ENCODE measurements around the gene CD86.

The CD86 gene

DNA sequence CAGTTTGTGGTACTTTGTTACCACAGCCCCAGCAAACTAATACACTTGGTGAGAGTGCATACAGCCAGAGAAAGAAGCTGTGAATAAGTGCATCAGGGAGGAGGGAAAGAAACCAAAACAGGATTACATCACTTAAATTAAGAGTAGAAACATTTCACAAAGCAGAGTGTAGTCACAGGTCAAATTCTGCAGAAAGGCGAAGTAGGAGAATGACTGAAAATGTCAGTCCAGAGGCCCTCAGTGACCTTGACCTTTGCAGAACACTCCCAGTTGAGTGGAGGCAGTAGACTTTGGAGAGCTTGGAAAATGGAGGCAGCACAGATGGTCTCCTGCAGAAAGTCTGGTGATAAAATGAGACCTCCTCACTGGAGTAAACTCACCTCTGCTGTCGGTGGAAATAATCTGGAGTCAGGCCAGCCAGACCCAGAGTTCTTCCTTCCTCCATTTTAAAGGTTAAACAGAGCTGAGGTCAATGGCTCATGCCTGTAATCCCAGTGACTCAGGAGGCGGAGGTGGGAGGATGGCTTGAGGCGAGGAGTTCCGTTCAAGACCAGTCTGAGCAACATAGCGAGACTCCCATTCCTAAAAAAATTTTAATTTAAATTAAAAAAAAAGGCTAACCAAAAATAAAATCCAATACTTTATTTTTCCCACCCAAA is 5.0 kb downstream of the CD86 start:
- DNase-seq (ENCODE audit: low read depth), result no peak

DNA sequence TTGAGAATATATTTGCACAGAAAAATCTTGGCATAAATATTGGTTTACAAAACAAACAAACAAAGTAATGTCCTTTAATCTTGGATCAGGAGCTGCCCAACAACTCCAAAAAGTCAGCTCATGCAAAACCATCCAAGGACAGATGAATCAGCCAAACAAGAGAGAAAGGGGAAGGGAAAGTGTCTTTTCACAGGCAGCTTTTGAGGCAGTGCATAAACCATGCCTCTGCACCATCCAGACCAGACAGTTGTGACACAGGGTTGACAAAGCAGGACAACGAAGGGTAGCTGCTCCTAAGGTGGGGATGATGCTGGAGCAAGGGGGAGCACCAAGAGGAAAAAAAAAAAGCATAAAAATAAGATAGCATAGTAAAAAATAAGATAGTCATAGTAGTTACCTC is 8.7 kb downstream of the CD86 start:
- DNase-seq (ENCODE audit: low read depth), result no peak

DNA sequence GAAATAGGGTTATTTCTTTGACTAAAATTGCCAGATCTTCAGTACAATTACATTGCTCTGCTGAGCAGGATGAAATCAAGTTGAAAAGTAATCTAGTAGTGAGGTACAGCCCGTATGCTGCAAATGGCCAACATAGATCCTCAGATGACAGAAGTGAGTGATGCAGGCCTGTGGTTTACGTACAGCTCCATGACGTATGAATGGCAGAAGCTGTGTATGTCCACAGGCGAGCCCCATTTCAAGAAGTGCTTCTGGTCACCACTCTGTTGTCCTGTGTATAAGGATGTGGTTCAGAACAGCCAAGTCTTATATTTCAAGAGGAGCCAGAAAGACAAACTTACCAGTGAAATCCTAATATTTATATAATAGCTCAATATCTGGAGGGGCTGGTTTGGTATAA is 9.2 kb downstream of the CD86 start:
- no peak for DNase-seq (ENCODE audit: low read depth)

DNA sequence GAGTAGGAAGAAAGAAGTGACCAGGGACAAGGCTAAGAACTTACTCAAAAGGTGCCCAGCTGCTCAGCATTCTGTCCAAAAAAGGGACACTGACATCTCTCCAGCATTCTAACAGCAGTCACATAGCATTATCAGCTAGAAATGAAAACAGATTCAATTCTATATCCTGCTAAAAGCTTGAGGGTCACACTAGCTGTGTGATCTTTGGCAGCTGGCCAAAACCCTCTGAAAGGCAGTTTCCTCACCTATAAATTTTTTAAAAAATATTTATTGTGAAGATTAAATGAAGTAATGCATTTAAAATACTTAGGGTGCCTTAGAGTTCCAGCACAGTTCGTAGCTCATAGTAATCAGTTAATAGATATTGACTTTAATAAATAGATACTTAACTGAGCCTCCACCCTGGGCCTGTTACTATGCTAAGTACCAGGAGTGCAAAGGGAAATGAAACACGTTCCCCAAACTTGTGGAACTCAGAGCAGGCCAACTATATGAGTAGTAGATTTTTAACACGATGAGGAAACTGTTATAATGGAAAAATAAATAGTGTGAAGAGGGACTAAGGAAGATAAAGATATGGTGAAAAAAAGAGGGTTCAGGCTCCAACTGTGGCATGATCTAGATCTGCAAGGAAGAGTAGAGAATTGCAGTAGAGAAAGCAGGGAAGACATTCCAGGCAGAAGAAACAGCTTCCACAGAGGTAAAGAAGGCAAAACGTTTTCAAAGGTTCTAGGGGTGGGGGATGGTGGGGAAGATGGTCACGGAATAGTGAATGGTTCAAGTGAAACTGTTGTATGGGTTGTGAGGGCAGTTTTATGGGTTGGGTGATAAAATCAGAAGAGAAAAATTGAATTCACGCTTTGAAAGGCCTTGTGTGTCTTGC is 11.4 kb downstream of the CD86 start:
- no peak for DNase-seq (ENCODE audit: low read depth)

DNA sequence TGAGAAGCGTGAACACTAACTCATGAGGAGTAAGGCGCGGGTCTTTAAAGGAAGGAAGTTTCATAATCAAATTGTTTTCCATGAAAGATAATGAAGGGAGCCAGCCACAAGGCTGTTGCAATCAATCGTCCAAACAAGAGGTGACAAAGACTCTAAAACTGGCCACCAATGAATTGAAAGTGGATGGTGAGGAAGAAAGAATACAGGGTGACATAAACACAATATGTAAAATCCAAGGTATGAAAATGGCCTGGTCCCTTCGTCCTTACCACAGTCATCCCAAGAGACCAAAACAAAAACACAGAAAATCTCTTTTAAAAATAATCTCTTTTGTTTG is 12.0 kb downstream of the CD86 start:
- no peak for DNase-seq (ENCODE audit: low read depth)

DNA sequence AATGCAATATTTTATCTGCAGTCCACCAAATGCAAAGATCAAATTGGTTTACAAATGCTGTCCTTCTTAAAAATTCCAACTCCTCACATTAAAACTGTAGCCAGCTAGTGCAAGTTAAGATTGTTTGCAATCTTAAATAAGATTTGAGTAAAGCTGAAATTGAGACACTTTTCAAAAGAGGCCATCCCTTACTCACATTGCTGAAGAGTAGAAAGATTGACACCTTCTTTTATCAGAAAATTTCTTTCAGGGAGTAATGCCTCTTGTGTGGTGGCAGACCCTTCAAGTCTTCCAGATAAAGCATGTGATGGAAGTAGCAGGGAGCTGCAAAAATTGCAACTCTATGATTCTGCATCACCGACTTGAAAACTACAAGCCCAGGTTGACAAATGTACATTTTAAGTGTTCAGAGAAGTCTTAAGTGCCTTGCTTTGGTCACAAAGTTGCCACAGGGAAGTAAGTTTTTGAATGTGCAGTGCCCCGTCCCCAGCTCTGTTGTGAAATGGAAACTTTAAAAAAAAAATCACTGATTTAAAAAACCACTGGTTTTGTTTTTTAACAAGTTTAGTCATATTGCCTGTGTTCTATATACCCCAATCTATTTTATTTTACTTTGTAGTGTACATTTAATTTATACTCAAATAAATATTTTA is 12.6 kb downstream of the CD86 start:
- no peak for DNase-seq (ENCODE audit: low read depth)

DNA sequence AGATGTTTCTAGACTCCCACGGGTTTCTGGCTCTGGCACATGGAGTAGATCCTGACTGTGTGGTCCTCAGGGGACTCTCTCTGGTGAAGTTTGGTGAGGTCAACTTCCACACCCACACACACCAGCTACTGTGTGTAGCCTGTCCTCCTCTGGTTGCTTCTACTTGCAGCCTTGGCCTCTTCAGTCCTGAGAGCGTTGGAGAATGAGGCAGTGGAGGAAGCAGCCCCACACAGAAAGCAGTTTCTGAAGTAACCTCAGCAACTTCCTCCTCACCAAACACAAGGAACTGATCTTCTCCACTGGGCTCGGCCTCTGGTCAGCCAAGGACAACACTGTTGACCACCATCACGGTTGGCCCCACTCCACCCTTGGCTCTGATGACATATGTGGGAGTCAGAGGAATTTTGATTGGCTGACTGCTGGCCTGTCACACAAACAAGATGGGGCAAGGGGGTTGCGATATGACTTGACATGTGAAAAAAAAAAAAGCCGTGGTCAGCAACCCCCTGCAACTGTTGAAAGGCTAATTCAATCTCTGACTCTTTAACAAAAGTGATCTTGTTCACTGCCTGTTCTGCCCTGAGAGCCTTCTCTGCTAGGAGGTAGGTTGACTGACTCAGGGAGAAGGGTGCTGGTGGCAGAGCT is 19.6 kb downstream of the CD86 start:
- DNase-seq (ENCODE audit: low read depth), result no peak

DNA sequence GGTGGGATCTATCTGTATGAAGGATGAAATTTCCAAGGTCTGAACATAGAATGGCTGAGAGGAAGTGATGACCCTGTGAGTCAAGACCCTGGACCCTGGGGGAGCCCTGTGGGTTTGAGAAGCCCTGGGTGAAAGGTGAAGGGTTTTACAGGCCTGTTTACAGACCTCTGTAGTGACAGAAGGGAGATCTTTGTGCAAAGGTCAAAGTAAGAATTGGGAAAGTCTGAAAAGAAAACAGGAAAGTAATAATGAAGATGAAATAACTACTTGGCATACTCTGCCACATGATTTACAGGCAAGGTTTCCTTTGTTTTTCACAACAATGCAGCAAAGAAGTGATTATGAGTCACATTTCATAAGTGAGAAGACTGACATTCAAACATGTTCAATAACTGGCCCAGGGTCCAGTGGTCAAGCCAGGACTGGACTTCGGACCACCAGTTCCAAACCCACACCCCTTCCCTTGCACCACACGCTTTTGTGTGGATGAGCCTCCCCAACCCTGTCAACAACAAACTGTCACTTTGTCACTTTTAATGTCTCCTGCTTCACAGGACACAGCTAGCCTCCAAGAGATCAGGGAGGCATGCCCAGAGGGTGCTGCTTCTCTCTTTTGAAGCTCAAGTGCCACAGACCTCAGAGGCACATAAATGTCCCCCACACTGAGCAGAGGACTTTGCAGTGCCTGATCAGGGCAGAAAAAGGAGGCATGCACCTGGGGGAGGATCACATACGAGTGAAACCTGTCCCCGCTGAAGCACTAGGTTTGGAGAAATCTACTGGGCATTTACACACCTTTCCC is 21.5 kb downstream of the CD86 start:
- DNase-seq (ENCODE audit: low read depth), result no peak

DNA sequence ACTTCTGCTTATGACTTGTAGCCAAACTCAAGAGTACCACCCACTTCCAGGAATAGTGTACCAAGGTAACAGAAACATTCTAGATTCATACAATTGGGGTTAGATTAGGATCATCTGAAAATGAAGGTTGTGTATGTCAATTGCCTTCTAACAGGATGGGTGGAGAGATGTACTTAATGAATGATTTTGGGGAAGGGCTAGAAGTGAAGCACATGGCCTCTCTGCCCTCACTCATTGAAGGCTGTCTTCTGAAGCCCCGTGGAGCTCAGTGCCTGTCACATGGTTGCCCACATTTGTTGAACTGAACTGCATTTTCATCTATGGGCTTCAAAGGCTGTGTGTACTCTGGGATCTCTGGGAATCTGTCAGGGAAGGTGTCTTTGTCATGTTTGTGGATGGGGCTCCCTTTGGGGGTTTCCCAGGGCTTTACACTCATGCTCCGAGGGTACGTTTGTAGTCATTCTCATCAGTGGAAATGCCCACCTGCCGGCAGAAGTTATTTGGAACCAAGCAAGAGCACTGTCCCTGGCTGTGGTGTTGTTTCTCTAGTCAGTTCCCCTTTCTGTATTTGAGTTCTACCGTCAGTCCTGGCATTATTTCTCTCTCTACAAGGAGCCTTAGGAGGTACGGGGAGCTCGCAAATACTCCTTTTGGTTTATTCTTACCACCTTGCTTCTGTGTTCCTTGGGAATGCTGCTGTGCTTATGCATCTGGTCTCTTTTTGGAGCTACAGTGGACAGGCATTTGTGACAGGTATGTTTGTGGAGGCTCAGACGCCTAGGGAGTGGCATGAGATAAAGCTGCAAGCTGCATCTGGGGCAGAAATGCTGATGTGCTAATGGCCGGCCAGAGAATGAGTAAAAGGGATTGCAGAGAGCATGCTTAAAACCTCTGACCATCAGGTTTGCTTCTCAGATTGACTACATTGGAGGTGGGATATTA is 22.4 kb downstream of the CD86 start:
- no peak for DNase-seq (ENCODE audit: low read depth)

DNA sequence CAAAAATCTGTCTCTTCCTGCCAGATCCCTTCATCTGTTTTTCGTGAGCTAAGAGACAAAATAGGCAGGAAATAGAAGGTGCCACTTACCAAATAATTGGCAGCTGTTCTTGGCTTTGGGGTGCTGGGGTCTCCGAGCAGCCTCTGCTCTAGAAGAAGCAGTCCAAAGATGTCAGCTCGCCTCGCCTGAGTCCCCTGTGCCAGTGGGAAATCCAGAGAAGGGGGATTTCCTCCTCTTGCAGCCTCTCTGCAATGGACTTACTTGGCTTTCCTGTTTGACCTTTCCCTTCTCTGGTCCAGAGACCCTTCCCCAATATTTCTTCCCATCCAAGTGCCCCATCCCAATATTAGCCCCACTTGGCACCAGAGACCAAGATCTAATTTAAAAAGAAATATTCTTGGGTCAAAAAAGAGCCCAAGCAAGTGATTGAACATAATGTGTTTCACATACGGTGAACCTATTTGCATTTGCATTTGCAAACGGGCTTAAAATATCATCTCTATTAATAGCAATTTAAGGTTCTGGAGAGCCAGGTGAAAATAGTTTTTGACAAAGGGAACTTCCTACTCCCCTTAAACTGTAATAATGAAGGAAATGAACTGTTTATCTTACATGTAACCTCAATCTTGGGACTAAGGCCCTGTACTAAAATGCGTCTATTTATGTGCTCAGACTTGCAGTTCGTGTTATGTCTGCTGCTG is 23.2 kb downstream of the CD86 start:
- no peak for DNase-seq (ENCODE audit: low read depth)

DNA sequence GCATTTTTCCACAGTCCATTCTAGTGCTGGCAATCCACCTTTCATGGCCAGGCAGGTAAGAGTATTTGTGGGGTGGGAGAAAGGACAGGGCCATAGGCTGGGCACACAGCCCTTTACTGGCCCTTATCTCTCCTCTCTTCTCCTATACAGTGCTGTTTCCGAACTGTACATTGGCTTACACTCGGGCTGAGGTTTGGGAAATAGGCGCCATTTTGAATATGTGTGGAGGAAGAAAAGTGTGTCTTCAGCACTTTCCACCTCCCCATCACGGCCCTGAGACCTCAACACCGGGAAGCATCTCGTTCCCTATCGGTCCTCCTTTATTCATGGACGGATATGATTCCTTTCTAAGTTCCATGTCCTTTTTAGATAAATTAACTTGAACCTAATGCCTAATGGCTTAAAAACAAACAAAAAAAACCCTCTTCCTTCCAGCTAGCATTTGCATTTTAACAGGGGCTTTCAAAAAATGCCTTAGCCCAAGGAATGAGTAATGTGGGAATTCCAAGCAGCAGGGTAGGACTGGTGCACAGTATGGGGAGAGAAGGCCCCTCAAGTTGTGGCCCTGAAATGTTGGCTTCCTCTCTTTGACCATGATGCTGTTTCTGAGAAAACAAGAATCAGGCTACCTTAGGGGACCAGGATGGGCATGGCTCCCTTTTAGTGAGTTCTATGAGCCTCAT is 24.5 kb downstream of the CD86 start:
- no peak for DNase-seq (ENCODE audit: low read depth)

DNA sequence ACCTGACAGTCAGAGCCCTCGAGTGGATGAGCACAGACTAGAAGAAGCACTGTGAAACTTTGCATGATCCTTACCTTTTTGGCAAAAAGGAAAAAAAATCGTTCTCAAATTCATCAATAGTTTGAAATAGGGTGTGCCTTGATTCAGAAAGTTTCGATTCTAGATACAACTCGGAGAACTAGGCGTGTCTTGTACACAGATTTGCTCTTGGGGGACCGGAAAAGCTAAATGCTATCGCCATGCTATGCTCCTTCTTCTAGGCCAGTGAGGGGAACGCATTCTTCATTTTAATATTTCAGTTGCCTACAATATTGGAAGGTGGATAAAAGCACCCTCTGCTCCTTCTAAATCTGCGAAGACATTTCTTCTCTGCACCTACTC is 25.0 kb downstream of the CD86 start:
- DNase-seq (ENCODE audit: low read depth), result no peak

DNA sequence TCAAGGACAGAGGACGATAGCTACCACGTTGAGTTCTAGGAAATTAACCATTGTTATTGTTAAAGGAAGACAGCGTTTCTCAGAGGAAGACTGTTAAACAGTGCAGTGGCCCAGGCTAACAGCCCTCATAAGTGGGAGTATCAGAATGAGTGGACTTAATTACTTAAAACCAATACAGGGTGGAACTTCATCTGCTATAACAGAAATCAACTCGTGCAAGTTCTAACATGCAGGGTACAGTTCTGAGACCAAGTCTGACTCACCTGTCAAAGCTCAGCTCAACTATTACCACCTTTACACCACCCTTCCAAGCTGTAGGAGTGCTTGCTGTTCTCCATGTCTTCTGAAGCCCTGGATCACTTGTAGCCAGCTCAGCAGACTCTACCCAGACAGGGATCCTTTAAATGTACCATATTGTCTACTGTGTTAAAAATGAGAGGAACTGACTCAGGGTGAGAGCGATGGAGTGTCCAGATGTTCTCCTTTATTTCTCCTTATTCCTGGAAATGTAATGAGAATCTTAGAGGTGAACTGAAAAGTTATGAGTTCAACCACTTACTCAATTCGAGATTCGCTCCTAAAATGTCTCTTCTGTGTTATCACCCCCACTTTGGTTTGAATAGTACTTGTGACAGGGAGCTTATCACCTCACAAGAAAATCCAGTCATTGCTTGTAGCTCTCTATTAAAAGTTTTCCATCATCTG is 26.5 kb downstream of the CD86 start:
- DNase-seq (ENCODE audit: low read depth), result no peak

DNA sequence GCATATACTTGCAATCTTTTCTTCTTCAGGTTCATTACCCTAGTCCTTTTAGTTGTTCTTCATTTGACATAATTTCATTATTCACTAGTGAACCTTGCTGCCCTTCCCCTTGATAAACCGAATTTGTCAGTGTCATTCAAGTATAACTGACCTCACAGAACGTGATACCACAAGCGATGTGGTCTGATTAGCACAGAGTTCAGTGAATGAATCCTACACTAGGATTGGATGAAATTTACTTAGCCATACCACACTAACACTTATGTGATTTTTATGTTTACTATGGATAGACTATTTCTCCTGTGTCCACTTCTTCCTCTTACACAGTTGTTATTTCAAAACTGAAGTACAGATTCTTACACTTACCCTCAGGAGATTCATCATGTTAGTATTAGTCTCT is 27.2 kb downstream of the CD86 start:
- no peak for DNase-seq (ENCODE audit: low read depth)

DNA sequence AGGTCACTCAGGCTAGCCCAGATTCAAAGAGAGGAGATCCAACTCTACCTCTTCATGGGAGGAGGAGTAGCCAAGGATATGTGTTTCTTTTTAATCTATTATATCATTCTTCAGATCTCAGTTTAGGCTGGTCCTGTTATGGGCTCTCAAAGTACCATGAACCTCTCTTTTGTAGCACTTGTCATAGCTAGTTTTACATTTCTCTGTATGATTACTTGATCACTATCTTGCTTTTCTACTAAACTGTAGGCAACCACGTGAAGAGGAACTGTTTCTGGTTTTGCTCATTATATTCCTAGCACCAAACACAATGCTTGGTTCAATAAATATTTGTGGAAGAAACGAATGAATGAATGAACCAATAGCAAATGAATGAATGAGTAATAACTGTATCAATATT is 29.6 kb downstream of the CD86 start:
- no peak for DNase-seq (ENCODE audit: low read depth)

DNA sequence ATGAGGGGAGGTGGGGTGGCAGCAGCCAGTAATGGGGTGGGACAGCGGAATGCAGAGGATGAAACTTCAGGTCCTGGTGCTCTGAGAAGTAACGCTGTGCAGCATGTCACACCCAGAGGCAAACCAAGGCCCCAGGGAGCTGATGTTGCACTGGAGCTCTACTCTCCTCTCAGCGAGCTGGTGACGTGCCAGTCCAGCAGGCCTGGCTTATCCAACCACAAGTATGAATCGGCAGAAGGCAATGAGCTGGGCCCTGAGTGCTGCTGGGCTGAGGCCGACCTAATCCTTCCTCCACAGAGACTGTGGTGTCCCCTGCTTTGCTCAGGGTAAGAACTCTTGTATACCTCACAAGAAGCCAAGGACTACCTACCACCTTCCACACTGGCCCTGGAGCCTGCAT is 30.5 kb downstream of the CD86 start:
- DNase-seq (ENCODE audit: low read depth), result no peak

DNA sequence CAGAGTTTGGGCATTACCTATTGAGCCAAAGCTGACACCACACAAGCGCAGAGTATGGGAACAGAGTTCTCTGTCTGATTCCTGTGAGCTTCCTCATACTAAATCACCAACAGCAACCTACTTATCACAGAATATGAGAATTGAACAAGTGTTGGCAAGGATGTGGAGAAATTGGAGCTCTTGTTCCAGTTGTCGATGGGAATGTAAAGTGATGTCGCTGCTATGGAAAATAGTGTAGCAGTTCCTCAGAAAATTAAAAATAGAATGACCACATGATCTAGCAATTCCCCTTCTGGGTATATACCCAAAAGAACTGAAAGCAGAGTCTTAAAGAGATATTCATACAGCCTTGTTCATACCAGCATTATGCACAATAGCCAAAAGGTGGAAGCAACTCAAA is 33.4 kb downstream of the CD86 start:
- no peak for DNase-seq (ENCODE audit: low read depth)

DNA sequence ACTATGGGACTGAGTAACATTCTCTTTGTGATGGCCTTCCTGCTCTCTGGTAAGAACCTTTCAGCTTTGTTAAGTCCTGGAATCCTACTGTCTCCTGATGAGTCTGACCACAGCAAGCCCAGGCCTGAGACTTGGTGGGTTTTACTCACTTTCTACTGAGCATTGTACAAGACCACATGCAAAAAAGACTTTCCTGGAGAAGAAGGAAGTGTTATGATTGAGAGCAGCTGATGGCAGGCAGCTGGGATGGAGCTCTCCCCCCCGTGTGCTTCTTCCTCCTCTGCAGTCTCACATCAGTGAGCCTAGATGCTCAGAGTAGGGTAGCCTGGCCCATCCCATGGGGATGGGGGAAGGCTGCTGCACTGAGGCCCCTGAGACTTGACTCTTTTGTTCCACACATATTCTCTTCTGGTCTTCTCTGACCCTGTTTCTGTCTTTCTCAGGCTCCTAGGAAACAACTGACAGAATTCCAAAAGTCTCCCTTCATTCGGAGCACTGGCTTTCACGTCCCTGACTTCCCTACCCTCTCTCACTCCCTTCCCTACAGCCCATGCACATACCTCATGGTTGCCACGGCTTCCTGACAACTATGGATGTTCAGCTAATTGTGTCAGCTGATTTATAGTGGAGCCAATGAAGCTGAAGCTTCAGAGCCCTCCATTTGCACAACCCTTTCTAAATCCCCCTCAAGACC is 36.6 kb downstream of the CD86 start:
- DNase-seq (ENCODE audit: low read depth), result no peak
